CD4-positive, alpha-beta T cell treated with Interleukin-2 at 100 ng/mL for 4 hours (primary cell): ENCODE results near the gene GRM7.

Experiments used
- DNase-seq: peaks from one replicate; pipeline ENCODE4 v3.0.0-alpha.2; 2020; ENCODE audit warnings: low spot score

The GRM7 gene

DNA sequence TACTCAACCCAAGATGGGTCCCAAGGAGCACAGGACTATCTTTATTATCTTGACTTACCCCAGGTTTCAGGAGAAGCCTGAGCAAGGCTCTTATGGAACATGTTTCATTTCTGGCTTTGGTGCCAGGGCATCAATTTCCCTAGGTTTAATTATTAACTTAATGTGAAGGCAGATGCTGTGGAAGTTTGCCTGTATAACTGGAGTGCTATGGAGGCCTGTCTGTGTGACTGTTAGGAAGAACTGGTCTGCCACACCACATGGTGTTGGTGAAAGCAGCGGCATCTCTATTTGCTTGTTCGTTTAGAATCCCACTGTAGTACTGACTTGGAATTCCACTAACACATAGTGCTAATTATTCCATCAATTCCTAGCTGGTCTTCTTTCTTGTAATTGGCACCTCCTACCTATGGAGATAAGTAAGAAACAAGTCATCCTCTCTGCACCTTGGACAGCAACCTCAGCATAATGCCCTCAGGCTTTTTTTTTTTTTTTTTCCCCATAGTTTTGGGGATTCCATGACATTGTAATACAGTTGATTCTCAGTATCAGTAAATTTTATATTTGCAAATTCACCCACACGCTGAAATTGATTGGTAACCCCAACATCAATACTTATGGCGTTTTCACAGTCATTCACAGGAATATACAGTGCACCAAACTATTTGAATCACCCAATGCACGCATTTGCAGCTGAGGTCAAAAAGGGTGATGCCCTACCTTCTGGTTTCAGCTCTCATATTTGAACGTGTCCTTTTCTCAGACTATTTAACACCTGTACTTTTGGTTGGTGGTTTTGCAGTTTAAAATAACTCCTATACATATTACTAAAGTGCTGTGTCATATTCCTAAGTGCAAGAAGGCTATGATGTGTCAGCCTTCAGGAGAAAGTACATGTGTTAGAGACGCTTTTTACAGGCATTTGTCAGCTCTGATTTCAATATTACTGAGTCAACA is 867.9 kb downstream of the GRM7 start:
- no peak for DNase-seq

DNA sequence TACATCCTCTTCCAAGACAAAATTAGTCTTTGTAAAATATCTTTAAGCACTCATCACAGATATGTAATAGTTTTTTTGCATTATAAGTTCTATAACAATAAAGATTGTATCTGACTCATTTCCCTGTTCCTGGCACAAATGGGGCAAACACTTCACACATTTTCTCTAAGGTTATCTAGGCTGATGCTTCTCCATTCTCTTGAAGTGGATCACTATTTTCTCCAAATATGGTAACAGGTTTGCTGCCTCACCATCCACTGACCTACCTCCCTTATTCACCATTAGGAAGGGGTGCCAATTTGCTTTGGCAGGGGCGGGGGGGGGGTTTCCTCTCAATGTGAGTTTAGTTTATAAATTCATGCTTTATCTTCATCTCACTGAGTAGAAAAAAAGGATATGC is 873.0 kb downstream of the GRM7 start:
- DNase-seq = no peak

DNA sequence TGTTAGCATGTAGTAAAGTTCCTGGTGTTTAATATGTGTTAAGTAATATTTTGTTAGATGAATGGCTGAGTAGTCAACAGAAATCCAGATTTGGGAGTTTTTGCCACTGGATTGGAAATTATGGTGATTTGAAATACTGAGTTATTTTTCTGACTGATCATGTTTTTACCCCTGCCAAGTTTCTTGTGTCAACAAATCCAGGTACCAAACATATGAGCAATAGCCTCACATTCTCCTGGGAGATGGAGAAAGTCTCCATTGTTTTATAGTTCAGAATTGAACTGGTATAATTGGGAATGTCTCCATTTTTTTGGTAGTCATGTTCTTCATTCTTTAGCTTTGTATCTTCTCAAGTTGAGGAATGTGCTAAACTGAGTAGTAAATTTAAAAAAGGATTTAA is 873.5 kb downstream of the GRM7 start:
- DNase-seq = no peak

DNA sequence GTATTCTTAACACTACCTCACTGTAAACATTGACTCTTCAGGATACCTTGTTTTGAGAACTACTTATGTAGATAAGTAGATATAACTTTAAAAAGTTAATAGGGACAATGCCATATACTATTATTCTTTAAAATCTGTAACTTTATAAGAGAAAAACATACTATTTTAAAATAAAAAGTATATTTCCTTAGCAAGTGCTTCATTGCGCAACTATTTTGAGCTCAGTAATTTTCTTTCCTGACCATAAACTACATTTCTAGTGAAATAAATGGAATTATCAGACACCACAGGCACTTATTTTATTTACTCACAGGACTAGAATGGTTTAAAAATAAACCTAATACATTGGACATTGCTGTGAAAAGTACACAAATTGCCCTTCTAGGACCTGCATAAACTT is 876.3 kb downstream of the GRM7 start:
- no peak for DNase-seq

DNA sequence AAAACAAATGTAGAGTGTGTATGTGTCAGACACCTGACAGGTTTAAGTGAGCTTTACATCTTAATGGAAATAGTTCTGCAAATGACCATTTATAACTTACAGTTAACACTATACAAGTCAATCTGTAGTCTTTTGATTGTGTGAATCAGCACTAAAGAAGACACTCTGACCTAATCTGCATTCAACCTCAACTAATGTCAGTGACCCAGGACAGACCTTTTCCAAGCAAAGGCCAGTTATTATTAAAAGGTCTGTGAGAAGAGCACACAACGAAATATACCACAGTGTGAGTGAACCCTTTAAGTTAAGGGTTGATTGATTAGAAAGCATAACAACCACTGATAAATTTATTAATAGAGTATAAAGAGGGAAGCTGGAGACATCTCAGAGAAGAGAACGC is 878.8 kb downstream of the GRM7 start:
- DNase-seq = no peak

DNA sequence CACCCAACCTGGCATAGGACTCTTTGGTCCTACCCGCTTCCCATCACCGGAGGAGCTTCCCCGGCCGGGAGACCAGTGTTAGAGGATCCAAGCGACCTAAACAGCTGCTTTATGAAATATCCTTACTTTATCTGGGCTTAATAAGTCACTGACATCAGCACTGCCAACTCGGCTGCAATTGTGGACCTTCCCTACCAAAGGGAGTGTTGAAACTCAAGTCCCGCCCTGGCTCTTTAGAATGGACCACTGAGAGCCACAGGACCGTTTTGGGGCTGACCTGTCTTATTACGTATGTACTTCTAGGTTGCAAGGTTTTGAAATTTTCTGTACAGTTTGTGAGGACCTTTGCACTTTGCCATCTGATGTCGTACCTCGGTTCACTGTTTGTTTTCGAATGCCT is 879.5 kb downstream of the GRM7 start:
- DNase-seq = no peak

DNA sequence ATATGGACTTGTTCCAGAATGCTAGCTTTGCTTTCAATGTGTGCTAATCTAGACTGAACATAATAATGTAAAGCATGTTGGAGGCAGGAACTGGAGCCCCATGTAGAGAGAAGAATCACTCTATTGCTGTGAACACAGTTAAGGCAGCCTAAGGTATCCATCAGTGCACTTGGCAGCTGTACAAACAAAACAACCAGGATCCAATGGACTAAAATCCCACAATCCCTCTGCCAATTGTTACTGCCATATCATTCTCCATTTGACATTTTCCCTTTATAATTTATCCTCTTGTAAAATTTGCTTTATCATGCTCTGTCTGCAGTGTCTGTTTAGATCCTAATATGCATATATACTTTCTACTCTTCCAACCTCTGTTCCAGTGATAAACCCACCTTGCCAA is 883.9 kb downstream of the GRM7 start:
- no peak for DNase-seq

DNA sequence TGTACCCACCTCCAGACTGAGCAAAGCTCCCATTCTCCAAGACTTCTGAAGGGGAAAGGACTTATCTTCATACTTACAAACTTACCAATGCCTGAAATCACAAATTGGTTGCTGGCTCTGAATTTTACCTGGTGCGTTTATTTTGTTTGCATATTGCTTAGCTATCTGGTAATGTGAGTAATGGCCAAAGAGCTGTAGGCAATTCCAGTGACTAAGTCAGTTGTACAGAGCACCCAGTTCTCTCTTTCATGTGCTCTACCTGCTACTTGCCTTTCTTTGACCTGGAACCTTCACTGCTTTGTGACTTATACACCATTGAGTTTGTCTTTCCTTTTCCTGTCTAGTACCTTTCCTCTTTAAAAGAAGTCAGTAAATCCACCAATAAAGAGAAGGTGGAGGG is 884.8 kb downstream of the GRM7 start:
- DNase-seq = no peak

DNA sequence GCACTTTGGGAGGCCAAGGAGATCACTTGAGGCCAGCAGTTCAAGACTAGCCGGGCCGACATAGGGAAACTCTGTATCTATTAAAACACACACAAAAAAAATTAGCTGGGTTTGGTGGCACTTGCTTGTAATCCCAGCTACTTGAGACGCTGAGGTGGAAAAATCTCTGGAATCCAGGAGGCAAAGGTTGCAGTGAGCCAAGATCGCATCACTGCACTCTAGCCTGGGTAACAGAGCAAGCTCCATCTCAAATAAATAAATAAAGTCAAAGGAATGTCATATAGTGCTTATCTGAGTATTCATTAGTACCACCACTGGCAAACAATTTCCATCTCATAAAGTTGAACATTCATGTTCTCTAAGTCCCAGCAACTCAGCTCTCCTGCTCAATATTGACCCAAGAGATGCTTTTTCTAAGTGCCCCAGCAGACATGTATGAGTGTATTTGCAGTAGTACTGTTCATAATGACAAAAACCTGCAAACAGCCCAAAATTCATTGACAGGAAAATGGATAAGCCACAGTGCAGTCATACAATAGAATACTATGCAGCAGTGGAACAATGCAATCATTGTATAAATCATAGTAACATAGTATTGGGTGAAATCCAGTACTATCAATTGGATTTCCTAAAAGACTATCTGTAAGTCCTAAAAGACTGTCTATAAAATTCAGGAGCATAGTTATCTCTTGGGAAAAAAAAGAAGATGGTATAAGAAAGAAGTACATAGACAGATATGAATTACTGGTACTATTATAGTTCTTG is 889.2 kb downstream of the GRM7 start:
- no peak for DNase-seq

DNA sequence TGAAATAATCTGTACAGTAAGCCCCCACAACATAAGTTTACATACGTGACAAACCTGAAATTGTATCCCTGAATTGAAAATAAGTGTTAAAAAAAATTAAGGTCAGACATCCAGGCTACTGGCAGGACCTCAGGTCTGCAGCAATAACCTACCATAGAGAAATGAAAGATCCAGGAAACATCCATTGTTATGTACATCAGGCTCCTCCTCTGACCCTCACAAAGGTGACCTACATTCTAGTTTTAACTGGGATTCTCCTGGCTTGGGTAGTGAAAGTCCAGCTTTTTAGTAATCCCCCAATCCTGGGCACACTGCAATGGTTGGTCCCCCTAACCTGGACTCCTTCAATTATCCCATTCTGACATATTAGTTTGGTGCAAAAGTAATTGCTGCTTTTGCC is 891.1 kb downstream of the GRM7 start:
- DNase-seq = no peak

DNA sequence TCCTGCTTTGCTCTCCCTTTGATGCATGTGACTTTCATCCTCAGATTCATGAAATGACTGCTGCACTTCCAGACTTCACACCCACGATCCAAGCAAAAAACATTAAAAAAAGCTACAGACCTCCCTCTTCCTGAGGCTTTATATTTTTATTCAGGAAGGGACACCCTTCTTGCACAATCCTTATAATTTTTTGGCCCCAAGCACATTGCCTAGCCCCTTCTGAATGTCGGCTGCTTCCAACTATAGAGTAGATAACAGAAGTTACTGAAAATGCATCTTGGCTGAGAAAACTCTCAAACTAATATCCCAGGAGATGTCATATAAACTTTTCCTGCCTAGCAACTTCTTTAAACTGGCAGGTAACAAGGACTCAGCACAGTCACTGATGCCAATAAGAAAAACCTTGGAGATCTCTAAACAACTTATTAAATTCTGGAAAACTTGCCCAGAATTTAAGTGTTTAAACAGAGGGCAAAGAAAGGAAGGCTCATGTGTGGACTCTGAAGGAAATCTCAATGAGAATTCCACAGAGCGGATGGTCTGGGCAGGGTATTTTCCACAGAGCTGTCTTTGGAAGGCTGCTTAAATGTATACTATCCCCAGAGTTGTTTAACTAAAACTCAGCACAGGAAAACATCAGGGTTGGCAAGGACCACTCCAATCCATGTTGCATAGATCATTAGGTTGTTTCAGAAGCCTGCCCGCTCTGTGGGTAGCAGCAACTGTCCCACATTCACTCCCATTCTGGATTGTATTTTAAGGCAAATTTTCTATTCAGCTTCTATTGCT is 893.9 kb downstream of the GRM7 start:
- DNase-seq = no peak

DNA sequence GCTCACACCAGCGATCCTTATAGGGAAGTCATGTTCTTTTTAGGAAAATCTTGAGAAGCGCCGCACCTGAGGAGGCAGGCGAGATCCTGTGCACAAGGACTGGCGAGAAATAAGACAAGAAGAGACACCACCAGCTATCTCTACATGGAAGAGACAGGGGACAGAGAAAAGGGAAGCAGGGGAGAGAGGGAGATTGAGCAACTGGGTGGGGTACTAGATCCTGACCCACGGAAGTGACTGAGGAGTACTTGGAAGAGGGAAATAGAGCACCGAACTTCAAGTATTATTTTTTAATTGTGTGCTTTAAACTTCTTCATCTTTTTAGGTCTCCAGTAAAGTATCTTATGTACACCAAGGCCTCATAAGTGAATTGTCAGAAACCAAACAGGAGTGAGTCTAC is 898.7 kb downstream of the GRM7 start:
- no peak for DNase-seq

DNA sequence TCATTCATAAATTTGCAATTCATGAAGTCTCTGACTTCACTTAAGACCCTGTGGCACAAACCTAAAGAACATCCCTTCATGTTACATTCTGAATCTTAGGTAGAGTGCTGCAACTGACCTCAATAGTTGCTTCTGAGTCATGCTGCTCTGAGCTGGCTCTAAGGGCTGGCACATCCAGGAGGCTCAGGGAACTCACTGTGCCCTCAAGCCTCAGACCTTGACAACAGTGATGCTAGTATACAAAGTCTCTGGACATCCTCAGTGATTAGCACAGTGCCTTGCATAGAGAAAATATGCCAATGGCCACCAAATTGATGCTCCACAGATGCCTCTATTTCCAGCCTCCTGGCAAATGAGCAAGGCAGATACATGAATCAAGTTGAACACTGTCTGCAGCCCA is 899.8 kb downstream of the GRM7 start:
- DNase-seq = no peak

DNA sequence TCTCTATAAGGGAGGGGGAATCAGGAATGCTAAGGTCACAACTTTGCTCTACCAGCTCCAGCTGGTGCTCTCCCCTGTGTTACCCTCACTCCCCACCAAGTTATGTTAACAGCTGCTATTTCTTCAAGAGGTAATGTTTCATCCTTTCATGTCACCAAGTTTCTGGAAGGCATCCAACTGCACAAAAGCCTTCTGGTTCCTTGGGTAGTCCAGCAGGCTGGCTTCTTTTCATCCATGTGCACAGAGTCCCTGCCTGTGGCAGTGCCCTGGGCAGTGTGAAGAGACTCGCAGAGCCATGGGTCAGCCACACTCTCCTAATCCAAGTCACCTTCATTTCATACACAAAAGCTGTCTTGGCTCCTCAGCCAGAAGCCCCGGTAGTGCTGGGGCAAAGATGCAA is 903.2 kb downstream of the GRM7 start:
- no peak for DNase-seq

DNA sequence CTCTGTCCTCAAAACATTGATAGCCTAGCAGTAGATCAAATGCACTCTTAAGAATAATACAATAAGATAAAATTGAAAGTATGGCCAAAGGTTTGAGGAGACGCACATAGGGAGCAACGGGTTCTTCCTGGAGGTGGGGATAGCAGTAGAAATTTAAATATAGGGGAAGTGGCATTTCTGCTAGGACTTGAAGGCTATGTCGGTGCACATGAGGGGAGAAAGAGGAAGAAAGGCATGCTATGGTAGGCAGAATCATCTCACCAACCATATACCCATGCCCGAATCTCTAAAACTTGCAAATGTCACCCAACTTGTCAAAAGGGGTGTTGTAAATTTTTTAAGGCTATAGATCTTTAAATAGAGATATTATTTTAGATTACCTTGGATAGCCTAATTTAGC is 905.6 kb downstream of the GRM7 start:
- no peak for DNase-seq

DNA sequence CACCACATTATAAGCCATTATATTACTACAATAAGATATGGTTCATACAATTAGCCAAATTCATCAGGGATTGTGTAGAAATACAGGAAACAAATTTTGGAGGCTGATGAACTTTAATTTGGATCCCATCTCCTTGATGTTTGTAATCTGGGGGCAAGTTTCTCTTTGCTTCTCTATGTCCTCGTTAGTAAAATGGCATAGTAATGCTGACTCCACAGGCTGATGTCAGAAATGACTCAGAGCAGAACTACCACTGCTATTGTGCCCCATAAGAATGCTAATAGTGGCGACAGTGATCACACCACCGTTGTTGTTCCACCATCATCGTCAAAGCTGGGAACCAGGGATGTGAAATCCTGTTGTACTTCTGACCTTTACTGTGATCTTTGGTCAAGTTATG is 918.4 kb downstream of the GRM7 start:
- no peak for DNase-seq

DNA sequence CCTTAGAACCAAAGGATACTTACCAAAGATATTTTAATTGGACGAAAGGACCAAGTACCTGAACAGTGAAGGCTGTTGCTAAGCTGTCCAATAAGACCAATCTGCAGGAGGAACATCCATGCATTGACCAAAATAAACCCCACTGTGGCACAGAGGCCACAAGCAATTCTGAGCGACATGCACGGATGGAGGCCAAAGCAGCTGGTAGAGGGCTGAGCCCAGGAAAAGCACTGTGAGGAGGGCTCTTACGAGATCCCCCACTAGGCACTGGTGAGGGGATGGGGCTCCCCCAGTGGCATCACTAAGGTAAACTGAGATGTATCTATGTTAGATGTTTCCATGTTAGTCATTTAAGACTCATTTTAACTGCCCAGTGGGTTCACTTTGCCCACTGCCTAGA is 920.5 kb downstream of the GRM7 start:
- DNase-seq = no peak

DNA sequence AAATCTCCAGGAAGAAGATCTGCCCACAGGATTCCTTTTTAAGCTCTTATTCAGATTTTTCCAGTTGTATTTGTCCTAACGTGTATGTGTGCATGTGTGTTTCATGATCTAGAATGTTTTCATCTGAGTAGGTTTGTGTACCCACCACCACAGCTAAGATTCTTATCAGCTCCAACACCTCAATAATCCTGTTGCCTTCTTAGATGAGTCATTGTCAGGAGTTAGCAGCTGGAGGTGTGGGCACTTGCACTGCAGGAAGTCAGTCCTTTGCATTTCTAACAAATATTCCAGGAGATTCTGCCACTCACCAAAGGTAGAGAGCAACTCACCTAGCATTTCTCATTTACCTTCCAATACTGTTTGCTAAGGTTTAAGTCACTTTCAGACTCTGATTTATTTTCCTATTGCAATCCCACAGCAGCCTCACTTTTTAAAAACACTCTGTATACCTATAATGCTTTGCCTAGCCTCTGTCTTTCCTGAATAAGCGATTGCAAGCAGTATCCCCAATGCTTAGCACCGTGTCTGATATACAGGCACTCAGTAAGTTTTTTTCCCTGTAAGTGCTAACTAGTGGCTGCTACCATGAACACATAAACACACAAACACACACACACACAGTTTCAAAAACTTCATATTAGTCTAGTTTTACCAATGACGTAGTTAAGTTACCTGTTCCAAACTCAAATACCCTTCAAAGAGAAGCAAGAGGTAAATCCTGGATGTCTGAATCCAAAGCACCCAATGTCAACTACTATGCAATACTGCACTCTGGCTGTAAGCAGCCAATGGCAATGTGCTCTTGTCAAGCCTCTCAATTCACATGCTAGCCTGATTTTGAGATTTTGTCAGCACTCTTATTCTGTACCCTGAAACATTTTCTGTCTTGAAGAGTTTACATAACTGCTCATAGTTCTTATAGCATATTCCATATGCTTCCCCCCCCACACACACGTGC is 927.2 kb downstream of the GRM7 start:
- DNase-seq = no peak

DNA sequence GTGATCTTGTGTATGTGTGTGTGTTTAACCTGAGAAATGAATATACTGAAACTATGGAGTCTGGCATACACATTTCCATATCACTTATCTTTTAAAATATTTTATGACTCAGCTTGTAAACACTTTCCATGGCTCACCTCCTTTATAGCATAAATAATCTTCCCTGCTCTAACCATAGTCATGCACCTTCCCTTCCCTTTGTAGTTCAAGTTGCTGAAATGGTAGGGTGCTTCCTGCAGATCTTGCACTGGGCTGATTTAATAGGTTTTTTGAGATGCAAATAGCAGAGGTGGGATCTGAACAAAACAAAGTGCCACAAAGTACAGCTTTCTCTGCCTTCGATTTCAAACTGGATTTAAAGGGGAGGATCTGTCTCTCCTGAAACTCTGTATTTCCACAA is 928.0 kb downstream of the GRM7 start:
- DNase-seq = no peak

DNA sequence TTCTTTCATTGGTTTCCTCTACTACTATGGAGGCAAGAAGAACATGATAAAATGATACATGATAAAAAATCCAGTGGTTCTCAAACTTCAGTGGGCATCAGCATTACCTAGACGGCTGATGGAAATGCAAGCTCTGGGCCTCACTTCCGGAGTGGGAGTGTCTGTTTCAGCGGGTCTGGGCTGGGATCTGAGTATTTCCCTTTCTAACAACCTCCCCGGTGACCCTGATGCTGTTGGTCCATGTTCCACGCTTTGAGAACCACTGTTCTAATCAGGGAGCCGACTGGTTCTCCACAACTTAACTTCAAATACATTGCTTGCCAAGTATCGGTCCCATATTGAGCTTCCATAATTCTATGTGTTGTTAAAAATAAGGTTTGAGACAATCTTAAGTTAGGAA is 928.4 kb downstream of the GRM7 start:
- DNase-seq = no peak

DNA sequence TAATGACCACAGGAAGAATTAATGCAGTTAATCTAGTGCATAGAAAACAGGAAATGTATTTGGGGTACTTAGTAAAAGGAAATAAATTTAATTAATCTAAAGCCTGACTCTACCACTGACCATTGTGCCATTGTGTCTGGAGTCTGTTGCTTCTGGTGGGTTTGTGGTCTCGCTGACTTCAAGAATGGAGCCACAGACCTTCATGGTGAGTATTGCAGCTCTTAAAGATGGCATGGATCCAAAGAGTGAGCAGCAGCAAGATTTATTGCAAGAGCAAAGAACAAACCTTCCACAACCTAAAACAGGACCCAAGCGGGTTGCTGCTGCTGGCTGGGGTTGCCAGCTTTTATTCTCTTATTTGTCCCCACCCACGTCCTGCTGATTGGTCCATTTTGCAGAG is 929.2 kb downstream of the GRM7 start:
- DNase-seq = no peak
